Measurements from ENCODE around the gene NTSR2.

GRCh38 chr2:11612553-11613215, 57.3 kb downstream of the NTSR2 start:
- TF ChIP-seq CTCF (IDR thresholded peaks at IDR 0.05) (no peak), POLR2A (IDR thresholded peaks at IDR 0.05) (no peak)
